ENCODE results near the gene SPHKAP.
"Not testable (repeated sequence)": the region's sequence is repeated elsewhere in the genome, so short reads cannot be mapped to it uniquely, and the experiment has no call there.

SPHKAP gene, protein sequence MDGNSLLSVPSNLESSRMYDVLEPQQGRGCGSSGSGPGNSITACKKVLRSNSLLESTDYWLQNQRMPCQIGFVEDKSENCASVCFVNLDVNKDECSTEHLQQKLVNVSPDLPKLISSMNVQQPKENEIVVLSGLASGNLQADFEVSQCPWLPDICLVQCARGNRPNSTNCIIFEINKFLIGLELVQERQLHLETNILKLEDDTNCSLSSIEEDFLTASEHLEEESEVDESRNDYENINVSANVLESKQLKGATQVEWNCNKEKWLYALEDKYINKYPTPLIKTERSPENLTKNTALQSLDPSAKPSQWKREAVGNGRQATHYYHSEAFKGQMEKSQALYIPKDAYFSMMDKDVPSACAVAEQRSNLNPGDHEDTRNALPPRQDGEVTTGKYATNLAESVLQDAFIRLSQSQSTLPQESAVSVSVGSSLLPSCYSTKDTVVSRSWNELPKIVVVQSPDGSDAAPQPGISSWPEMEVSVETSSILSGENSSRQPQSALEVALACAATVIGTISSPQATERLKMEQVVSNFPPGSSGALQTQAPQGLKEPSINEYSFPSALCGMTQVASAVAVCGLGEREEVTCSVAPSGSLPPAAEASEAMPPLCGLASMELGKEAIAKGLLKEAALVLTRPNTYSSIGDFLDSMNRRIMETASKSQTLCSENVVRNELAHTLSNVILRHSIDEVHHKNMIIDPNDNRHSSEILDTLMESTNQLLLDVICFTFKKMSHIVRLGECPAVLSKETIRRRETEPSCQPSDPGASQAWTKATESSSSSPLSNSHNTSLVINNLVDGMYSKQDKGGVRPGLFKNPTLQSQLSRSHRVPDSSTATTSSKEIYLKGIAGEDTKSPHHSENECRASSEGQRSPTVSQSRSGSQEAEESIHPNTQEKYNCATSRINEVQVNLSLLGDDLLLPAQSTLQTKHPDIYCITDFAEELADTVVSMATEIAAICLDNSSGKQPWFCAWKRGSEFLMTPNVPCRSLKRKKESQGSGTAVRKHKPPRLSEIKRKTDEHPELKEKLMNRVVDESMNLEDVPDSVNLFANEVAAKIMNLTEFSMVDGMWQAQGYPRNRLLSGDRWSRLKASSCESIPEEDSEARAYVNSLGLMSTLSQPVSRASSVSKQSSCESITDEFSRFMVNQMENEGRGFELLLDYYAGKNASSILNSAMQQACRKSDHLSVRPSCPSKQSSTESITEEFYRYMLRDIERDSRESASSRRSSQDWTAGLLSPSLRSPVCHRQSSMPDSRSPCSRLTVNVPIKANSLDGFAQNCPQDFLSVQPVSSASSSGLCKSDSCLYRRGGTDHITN (N-terminal part only)

DNA sequence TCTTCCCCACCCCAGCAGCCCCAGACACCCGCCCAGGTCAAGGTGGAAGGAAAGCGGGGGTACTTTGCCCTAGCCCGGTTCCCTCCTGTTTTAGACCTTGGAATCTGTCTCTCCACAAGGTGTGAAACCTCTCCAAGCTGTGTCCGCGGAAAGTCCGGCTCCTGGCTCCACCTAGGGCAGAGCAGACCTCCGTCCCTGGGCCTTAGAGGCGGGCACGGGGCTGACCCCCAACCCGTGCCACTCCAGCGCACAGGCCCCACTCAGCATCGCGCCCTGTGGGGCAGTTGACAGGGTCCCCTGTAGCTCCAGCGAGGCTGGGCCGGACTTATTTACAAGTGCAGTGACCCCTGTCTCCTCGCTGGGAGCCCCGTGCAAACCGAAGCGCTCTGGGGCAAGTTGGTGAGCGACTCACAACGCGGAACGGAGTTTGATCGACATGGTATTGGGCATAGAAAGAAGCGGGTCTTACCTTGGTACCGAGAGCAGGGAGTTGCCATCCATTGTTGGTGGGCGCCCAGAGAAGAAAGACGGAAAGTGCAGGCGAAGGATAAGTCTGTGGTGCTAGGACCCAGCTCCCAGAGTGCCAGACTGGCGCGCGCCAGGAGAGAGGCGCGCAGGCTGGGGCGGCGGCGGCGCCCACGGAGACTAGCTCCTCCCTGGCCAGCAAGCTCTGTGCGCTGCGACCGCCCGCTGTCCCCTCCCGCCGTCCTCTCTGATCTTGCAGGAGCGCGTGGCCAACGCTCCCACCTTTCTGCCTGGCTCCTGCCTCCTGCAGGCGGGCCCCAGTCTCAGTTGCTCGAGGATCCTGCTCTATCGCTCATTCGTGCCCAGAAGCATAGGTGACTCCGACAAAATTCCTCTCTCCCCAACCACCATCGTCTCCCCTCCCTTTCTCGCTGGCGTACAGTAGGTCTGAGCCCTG, at the start of gene SPHKAP:
Gene SPHKAP (minus strand): TSS at position 590 of the 922 bp plus-strand sequence. CDS start 89 bp downstream, at position 501.
- no peaks in the 10 kb centered on the region for H3K27me3 ChIP-seq (ENCODE audit: control insufficient read depth, insufficient read depth, low read length)
- H3K27ac ChIP-seq (ENCODE audit: low read depth, low read length) = no peak within 1 kb of the TSS
- H3K4me3 ChIP-seq (ENCODE audit: low read length) = no peak within 1 kb of the TSS

DNA sequence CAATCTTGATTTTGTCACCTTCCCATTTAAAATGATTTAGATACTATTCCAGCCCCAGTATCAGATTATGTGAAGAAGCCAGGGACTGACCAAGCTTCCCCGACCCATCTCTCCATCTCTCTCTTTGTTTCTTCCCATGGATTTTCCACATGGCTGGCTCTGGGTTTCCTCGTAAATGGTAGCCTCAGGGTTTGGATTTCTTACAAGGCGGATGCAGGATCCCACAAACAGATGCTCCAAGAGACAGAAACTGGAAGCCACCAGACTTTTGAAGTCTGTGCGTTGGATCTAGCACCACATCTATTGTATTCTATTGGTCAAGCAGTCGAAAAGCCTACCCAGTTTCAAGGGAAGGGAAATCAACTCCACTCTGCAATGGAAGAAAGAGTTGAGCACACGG, 46.0 kb upstream of the SPHKAP start:
- H3K4me3 ChIP-seq (ENCODE audit: low read length) = no peak overlapping the region
- no peaks in the 10 kb centered on the region for H3K36me3 ChIP-seq (ENCODE audit: control insufficient read depth, insufficient read depth, low read length)
- no peak overlapping the region for H3K9ac ChIP-seq (ENCODE audit: low read length)
- H3K4me1 ChIP-seq (ENCODE audit: control insufficient read depth, insufficient read depth, low read length) = no peaks in the 10 kb centered on the region
- H3K27ac ChIP-seq (ENCODE audit: low read depth, low read length) = no peak overlapping the region
- H3K27me3 ChIP-seq (ENCODE audit: control insufficient read depth, insufficient read depth, low read length) = no peaks in the 10 kb centered on the region

More for the DNA sequence above, at the start of gene SPHKAP:
- no peaks in the 10 kb centered on the region for H3K4me1 ChIP-seq (ENCODE audit: control insufficient read depth, insufficient read depth, low read length)
- no peaks in the 10 kb centered on the region for H3K36me3 ChIP-seq (ENCODE audit: control insufficient read depth, insufficient read depth, low read length)
- H3K9ac ChIP-seq (ENCODE audit: low read length) = no peak within 1 kb of the TSS

DNA sequence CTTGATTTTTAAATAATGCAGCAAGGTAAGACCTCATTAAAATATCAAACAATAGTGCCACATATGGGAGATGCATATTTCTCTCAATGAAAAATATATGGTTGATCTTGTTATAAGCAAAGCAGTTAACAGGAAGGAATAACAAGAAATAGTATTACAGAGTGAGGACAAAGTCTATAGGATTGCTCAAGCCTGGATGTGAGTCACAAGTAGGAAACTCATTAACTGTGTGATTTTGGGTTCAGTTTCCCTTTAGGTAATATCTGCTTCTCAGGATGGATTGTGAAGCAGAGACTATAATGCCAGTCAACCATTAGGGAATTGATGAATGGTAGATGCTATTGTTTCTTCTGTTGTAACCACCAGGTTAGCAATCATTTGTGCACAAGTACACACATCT, 42.9 kb upstream of the SPHKAP start:
- Histone ChIP-seq H3K9ac (ENCODE audit: low read length) (no peak overlapping the region), H3K27me3 (ENCODE audit: control insufficient read depth, insufficient read depth, low read length) (no peaks in the 10 kb centered on the region), H3K4me3 (ENCODE audit: low read length) (no peak overlapping the region), H3K27ac (ENCODE audit: low read depth, low read length) (no peak overlapping the region), H3K36me3 (ENCODE audit: control insufficient read depth, insufficient read depth, low read length) (no peaks in the 10 kb centered on the region), H3K4me1 (ENCODE audit: control insufficient read depth, insufficient read depth, low read length) (no peaks in the 10 kb centered on the region)

DNA sequence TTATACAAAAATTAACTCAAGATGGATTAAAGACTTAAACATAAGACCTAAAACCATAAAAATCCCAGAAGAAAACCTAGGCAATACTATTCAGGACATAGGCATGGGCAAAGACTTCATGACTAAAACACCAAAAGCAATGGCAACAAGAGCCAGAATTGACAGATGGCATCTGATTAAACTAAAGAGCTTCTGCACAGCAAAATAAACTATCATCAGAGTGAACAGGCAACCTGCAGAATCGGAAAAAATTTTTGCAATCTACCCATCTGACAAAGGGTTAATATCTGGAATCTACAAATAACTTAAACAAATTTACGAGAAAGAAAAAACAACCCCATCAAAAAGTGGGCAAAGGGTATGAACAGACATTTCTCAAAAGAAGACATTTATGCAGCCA, 37.1 kb upstream of the SPHKAP start:
- H3K4me1 ChIP-seq (ENCODE audit: control insufficient read depth, insufficient read depth, low read length); H3K27ac ChIP-seq (ENCODE audit: low read depth, low read length); H3K4me3 ChIP-seq (ENCODE audit: low read length); H3K27me3 ChIP-seq (ENCODE audit: control insufficient read depth, insufficient read depth, low read length); H3K36me3 ChIP-seq (ENCODE audit: control insufficient read depth, insufficient read depth, low read length); H3K9ac ChIP-seq (ENCODE audit: low read length): not testable (repeated sequence)

DNA sequence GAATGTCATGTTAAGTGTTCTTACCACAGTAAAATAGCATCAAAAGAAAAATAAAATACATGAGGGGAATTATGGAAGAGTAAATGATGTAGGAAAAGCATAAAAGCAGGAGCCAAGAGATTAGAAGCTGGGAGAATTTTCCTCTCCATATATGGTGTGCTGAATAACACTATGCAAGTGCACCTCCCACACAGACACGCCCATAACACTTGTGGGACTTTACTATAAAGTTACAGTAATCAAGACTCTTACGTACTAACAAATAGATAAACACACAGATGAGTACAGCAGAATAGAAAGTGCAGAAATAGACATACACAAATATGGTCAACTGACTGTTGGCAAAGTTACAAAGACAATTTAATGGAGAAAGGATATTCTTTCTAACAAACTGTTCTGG, 16.0 kb upstream of the SPHKAP start:
- H3K27ac ChIP-seq (ENCODE audit: low read depth, low read length) = no peak overlapping the region
- H3K4me3 ChIP-seq (ENCODE audit: low read length) = no peak overlapping the region
- H3K36me3 ChIP-seq (ENCODE audit: control insufficient read depth, insufficient read depth, low read length) = no peaks in the 10 kb centered on the region
- no peaks in the 10 kb centered on the region for H3K4me1 ChIP-seq (ENCODE audit: control insufficient read depth, insufficient read depth, low read length)
- no peaks in the 10 kb centered on the region for H3K27me3 ChIP-seq (ENCODE audit: control insufficient read depth, insufficient read depth, low read length)
- no peak overlapping the region for H3K9ac ChIP-seq (ENCODE audit: low read length)

DNA sequence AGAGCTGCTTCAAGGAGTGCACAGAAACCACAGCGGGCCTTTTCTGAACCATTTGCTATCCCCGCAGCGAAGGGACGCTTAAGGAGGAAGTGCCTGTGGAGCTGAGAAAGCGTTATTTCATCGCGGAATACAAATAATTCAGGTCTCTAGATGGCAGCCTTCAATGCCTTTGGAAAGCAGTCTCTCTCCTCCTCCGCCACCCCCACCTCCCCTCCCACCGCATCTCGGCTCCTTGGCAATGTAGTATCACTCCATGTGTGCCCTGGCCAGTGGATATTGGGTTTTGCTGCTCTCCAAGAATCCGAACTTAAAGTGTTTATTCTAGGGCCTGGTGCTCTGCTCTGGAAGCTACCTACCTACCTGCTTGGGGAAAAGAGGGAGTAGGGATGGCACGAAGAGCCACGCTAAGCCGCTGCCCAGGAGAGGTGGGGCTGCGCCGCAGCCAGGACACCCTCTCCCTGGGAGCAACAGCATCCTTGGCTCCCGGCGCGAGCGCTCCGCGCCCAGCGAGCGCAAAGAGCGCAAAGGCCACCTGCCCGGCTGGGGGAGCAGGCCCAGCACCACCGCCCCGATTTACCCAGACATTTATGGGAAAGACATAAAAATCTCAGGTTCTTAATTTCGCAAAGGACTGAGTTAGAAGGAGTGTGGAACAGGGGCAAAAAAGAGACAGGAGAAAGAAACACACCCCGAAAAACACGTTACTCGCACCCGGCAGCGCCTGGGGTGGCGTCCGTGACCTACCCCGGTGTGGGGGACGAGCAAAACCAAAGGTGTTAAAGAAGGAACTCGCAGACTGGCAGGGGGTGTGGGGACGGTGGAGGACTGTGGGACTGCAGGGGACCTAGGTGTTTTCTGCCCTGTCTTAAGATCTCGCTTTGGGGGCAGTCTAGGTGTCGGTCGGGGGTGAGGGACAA, 1.0 kb downstream of the SPHKAP start:
- Histone ChIP-seq H3K36me3 (ENCODE audit: control insufficient read depth, insufficient read depth, low read length) (no peaks in the 10 kb centered on the region), H3K4me1 (ENCODE audit: control insufficient read depth, insufficient read depth, low read length) (no peaks in the 10 kb centered on the region), H3K27ac (ENCODE audit: low read depth, low read length) (no peak overlapping the region), H3K9ac (ENCODE audit: low read length) (no peak overlapping the region), H3K27me3 (ENCODE audit: control insufficient read depth, insufficient read depth, low read length) (no peaks in the 10 kb centered on the region), H3K4me3 (ENCODE audit: low read length) (no peak overlapping the region)

DNA sequence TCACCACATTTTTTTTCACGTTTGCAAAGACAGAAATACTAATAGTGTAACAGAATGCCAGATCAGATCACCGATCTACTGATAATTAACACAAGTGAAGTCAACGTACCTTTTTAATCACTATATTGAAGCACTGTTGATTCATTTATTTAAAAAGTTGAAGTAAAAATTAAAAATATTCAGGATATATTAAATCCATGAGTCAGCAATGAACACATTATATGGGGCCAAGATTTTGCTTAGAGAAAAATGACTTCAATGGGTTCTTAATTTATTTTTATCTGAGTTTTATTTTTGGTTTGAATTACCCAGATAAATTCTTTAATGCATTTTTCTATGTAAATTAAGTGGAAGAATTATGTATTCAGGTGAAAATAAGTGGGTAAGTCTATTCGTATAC, 14.2 kb downstream of the SPHKAP start:
- H3K4me1 ChIP-seq (ENCODE audit: control insufficient read depth, insufficient read depth, low read length) = no peaks in the 10 kb centered on the region
- H3K27me3 ChIP-seq (ENCODE audit: control insufficient read depth, insufficient read depth, low read length) = no peaks in the 10 kb centered on the region
- no peak overlapping the region for H3K9ac ChIP-seq (ENCODE audit: low read length)
- H3K27ac ChIP-seq (ENCODE audit: low read depth, low read length) = no peak overlapping the region
- no peaks in the 10 kb centered on the region for H3K36me3 ChIP-seq (ENCODE audit: control insufficient read depth, insufficient read depth, low read length)
- no peak overlapping the region for H3K4me3 ChIP-seq (ENCODE audit: low read length)

DNA sequence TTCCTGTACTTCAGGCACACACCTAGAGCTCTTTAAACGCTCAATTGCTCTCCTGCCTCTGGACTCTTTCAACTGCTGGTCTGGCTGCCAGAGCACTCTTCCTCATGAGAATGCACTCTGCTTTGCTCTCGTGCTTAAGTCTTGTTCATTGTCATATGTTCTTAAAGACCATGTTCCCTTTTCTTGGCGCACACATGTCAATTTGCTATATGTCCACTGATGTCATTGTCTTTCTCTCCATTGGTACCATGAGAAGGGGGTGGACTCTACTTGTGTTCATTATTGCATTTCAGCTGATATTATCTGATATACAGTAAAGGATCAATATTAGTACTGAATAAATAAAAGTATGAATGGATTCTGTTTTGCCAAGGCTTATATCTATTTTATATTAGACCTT, 16.8 kb downstream of the SPHKAP start:
- no peaks in the 10 kb centered on the region for H3K36me3 ChIP-seq (ENCODE audit: control insufficient read depth, insufficient read depth, low read length)
- H3K4me1 ChIP-seq (ENCODE audit: control insufficient read depth, insufficient read depth, low read length) = no peaks in the 10 kb centered on the region
- H3K9ac ChIP-seq (ENCODE audit: low read length) = no peak overlapping the region
- no peaks in the 10 kb centered on the region for H3K27me3 ChIP-seq (ENCODE audit: control insufficient read depth, insufficient read depth, low read length)
- H3K4me3 ChIP-seq (ENCODE audit: low read length) = no peak overlapping the region
- no peak overlapping the region for H3K27ac ChIP-seq (ENCODE audit: low read depth, low read length)

DNA sequence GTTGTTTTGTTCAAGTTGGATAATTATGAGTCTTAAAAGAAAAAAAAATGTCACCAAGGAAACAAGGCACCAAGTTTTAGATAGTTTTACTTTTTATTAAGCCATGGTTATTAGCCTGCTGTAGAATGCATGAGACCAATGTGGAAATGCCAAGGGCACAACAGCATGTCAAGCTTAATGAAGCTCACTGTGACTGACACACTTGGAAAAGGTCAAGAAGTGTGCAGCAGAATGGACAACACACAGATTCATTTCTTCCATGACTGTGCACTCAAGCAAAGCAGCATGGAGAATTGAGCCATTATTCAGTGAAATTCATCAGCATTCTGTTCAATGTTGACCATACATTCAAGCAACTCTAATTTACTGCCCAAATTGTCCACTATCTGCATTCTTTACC, 23.6 kb downstream of the SPHKAP start:
- H3K27ac ChIP-seq (ENCODE audit: low read depth, low read length) = no peak overlapping the region
- no peaks in the 10 kb centered on the region for H3K27me3 ChIP-seq (ENCODE audit: control insufficient read depth, insufficient read depth, low read length)
- no peaks in the 10 kb centered on the region for H3K36me3 ChIP-seq (ENCODE audit: control insufficient read depth, insufficient read depth, low read length)
- H3K9ac ChIP-seq (ENCODE audit: low read length) = no peak overlapping the region
- no peak overlapping the region for H3K4me3 ChIP-seq (ENCODE audit: low read length)
- no peaks in the 10 kb centered on the region for H3K4me1 ChIP-seq (ENCODE audit: control insufficient read depth, insufficient read depth, low read length)

DNA sequence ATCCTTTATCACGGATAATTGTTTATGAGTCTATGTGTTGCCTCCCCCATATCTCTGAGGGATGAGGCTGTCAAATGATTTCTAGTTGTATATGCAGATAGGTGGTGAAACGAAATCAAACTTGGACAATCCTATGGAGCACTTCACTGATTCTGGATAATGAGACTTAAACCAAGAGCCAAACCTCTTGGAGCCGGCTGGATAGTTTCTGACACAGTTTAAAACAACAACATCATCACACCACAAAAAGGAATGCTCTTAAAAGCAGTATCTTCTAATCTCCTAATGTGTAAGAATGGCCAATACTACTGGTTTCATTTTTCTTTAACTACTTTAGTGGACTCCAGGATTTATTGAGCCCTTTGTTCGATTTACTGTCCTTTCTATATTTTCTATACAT, 36.5 kb downstream of the SPHKAP start:
- Histone ChIP-seq H3K4me1 (ENCODE audit: control insufficient read depth, insufficient read depth, low read length) (no peaks in the 10 kb centered on the region), H3K4me3 (ENCODE audit: low read length) (no peak overlapping the region), H3K27me3 (ENCODE audit: control insufficient read depth, insufficient read depth, low read length) (no peaks in the 10 kb centered on the region), H3K27ac (ENCODE audit: low read depth, low read length) (no peak overlapping the region), H3K36me3 (ENCODE audit: control insufficient read depth, insufficient read depth, low read length) (no peaks in the 10 kb centered on the region), H3K9ac (ENCODE audit: low read length) (no peak overlapping the region)
